HG02885 (cell line): Measurements from ENCODE around the gene ST6GALNAC1.
A peak's percentile ranks its signal among the peaks of the same experiment; 100 is the strongest.

Source experiments
- ATAC-seq: cut with Tn5 transposase; IDR thresholded peaks from one replicate; pipeline ENCODE4 v1.9.1; 2021; ENCODE audit warnings: mild to moderate bottlenecking; ENCODE audit not compliant: unreplicated experiment, poor library complexity

The ST6GALNAC1 gene

DNA sequence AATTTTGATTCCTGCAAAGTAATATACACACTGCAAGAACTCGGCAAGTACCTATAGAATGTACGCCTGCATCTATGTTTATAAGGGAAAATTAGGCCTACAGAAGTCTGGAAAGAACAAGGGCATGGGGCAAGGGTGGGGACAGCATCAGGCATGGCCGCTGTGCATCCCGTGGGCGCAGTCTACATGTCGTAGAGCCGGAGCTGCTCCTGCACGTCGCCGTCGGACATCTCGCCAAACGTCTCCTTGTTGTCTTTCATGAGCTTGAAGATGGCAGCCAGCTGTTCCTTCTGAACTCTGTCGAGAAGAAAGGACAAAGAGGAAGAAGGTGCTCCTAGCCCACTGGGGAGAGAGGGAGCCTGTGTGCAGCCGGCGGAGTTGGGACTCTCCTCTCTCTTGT, 33.8 kb upstream of the ST6GALNAC1 start:
- ATAC-seq: no peak

DNA sequence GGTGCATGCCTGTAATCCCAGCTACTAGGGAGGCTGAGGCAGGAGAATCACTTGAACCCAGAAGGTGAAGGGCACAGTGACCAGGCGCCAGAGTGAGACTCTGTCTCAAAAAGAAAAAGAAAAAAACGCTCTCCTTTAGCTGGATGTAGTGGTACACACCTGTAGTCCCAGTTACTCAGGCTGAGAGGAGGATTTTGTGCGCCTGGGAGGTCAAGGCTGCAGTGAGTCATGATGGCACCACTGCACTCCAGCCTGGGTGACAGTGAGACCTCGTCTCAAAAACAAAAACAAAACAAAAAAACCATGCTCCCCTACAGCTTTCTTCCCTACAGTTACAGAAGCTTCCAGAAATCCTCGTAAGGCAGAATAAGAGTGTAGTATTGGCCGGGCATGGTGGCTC, 33.1 kb upstream of the ST6GALNAC1 start:
- ATAC-seq: no peak

DNA sequence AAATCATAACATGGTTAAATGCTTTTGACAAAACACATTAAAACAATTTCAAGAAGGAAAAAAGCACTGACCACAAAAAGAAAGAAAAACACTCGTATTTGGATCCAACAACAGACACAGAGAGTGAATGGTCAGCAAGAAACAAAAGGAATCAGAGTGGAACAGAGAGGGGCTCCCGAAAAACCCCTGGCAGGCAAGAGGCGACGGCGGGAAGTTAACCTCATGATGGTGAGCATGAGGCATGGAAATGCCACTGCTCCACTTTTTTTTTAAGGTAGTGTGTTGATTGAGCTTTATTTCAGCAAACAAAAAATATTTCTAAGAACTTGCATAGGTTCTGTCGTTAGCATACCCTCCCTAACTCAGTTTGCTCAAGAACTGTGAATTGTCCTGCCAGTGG, 32.1 kb upstream of the ST6GALNAC1 start:
- no peak for ATAC-seq

DNA sequence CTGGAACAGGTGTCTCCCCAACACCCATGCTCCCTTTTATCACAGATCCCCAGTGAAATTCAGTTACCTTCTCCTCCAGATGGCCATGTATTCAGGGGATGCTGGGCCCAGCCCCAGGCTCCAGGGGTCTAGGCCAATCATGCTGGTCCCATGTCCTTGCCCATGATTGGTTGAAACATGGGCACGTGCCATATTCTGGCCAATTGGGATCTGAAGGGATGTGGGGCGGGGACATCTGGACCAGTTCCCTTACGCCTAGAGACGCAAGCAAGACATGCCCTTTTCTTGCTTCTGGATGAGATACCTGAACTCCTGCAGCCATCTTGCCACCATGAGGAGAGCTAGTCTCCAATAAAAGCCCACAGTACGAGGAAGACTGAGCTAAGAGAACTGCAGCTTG, 31.0 kb upstream of the ST6GALNAC1 start:
- ATAC-seq: no peak

DNA sequence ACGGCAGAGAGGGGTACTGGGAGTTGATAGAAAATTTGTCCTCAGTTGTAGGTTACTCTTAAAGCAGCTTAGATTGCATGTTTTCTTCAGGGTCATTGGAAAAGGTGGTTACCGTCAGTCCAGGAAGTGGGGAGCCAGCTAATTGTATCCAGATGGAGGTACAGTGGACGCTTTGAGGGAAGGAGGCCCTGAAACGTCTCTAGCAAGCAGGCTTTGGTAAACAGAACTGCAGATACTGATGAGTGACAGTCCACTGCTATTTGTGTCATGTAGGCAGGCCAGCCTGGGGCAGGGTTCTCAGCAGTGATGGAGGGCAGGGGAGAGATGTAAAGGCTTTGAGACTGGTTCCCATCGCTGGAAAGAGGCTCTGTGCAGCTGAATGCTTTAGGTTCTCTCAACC, 30.2 kb upstream of the ST6GALNAC1 start:
- no peak for ATAC-seq

DNA sequence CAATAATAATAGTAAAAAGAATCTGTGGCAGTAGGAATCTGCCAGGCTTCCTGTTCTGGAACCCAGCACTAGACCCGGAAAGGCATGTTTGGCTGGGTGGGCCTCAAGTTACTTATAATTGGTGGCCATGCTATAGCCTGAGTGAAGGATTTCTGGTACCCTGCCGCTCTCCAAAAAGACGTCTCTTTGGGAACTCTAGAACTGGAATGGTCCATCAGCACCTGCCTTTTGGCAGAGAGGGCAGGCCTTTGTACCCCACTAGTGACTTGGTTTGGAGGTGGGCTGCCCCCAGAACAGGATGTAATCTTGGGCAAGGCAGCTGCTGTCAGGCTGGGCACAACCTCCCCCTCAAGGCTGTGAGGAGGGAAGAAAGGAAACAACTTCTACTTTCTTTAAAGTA, 29.3 kb upstream of the ST6GALNAC1 start:
- ATAC-seq: no peak

DNA sequence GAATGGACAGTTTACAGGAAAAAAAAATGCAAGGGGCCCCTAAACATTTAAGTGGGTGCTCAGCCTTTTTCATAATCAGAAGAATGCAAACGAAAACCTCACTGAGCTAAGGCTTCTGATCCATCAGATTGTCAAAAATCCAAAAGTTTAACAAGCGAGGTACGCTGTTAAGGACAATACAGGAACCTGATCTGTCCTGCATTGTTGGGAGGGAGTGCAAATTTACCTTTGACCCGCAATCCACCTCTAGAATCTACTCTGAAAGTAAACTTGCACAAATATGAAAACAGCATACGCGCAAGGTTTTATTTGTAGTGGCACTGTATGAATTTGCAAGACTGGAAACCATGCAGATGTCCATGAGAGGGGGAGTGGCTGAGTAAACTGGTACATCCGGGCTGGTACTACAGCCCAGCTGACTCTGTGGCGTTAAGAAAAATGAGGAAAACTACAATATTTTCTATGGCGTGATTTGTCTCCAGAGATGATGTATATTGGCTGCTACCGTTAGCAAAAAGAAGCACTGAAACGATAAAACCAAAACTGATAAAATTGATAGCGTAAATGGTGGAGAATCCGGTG, 28.8 kb upstream of the ST6GALNAC1 start:
- no peak for ATAC-seq

DNA sequence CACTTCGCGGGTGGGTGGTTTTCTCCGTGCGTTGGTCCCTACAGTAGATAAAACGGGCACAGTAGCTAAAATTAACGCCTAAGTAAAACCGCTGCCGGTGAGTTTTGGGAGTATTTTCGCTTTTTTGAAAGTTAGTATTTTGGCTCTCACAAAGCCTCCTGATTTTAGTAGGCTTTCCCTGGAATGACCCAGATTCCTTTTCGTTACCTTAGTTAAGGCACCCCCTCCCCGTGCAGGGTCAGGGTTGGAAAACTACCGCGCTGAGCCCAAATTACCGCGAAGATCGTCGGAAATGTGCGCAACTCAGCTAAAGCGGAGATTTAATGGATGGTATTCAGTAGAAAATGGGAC, 28.3 kb upstream of the ST6GALNAC1 start:
- no peak for ATAC-seq

DNA sequence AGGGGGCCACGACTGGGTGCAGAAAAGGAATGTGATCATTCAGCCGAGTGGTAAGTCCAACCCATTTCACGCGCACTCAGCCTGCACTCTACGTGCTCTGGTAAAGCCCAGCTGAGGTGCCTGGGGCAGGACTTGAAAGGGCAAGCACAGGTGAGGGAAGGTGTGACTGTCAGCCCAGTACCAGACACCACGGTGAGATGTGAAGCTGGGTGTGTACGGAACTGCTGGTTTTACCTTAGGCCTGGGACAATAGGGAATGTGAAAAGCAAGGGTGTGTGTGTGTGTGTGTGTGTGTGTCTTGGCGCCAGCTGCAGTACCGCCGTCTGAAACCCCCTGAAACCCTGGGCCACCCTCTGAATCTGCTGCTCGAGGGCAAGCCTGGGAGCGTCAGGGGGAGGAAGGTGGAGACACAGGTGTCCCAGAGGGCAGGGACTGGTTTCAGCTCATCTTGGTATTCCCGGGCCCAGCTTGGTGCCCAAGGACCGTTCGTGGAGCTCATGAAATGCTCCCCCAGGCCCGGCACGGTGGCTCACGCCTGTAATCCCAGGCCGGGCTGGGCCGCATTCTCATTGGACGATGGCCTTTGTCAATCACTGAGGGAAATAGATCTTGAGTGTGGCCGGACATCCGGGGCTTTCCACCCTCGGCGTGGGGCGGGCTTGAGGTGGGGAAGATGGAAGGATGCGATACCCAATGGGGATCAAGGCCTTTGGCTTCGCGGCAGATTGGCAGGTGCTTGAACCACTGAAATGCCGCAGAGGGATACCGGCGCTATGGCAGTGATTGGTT, 27.8 kb upstream of the ST6GALNAC1 start:
- peak; percentile 99 for ATAC-seq

DNA sequence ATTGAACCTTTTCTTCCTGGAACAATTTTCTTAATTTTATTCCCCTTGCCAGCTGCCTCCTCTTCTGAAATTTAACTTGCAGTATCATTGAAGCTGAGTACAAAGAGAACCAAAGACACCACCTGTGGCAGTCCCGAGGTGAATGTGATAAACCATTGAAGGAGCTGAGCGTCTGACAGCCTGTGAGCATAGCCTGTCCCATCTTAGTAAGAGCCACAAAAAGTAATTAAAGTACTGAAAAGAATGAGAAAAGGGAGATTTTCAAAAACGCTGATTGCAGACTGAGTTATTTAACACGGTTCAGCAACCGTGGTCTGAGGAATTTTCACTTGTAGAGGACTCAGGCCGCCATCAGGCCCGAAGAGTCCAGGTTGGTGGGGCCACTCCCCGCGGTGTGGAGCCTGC, 27.2 kb upstream of the ST6GALNAC1 start:
- no peak for ATAC-seq

DNA sequence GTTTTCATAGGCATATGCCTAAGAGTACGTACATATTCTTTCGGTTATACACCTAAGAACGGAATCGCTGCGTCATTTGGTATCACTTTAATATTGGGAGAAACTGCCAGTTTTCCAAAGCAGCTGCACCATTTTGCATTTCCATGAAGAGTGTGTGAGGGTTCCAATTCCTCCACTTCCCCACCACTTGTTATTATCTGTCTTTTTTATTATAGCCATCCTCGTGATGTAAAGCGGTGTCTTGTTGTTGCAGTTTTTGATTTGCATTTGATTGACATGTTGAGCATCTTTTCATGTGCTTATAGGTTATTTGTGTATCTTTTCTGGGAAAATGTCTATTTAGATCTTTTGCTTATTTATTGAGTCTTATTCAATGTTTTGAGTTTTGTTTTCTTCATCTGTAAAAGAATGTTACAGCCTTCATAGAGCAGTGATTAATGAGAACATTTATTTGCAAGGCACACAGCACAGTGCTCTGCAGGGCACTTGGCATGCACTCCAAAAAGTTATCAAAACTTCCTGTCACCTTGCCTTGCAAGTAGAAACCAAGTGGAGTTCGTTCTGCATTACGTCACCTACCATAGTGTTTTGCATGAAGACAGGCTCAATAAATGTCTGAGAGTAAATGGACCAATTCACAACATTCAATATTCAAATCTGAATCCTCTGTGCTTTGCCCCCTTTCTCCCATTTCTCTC, 26.6 kb upstream of the ST6GALNAC1 start:
- no peak for ATAC-seq

DNA sequence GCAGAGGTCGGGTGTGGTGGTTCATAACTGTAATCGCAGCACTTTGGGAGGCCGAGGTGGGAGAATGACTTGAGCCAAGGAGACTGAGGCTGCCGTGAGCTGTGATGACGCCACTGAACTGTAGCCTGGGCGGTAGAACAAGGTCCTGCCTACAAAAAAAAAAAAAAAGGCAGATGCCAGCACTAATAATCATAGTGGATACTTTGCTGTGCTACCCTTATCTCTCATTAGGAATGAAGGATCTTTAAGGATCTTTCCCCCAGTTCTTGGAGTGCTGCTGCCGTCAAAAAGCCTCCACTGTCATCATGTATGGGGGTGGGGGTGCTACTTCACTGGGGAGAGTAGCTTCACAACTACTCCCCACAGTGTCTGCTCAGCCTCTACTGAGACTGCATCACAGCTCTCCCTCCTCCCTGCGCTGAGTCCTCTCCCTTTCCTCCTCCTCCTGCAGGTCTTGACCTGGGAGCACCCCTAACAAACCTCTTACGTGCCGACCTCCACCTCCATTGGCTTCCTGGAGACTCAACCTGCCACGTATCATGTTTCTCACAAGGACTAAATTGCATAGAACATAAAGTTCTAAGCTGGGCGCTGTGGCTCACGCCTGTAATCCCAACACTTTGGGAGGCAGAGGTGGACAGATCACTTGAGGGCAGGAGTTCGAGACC, 24.4 kb upstream of the ST6GALNAC1 start:
- ATAC-seq: no peak

DNA sequence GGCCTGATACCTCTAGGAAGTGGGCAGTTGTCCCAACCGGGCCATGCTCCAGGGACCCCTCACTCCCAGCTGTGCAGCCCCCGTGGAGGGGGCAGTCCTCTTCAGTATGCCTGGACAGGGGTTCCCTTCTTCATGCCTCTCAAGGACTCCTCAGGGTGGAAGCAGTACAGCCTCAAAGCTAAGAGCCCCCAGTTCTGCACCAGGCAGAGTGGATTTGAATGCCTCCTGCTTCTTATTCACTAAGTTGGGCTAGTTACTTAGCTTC, 23.9 kb upstream of the ST6GALNAC1 start:
- ATAC-seq: no peak

DNA sequence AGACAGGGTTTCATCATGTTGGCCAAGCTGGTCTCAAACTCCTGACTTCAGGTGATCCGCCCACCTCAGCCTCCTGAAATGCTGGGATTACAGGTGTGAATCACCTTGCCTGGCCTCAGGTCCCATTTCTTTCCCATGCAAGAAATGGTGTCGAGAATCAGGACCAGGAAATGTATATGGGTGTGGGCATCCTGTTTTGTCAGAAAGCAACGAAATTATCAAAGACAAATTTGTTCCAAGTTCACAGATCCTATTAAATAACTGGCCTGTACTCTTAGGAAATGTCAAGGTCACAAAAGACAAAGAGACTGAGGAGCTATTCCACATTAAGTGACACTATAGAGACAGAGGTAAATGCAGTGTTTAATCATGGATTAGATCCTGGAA, 17.1 kb upstream of the ST6GALNAC1 start:
- no peak for ATAC-seq

DNA sequence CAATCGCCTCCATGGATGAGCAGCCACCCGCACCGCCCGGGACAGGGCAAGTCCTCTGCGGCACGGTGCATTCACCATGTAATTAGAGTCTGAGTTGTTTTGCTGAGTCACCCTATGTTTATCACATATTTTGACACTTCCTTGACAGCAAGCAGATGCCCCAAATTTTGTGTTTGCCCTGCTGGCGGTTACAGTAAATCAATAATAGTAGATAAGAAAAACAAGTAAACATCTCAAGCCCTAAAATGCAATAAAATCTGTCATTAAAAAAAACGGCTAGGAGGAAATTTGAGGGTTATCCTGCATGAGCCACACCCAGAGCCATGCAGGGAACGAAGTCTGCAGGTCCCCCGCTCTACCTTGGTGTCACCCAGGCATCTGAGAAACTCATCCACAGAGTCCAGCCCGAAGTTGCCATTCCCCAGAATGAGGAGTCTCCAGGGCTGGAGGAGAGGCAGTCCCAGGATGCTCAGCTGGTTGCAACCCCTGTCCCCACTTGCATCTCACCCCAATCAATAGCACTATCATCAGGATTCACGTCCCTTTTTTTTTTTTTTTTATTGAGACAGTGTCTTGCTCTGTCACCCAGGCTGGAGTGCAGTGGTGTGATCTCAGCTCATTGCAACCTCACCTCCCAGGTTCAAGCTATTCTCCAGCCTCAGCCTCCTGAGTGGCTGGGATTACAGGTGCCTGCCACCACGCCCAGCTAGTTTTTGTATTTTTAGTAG, 16.5 kb upstream of the ST6GALNAC1 start:
- ATAC-seq: no peak

DNA sequence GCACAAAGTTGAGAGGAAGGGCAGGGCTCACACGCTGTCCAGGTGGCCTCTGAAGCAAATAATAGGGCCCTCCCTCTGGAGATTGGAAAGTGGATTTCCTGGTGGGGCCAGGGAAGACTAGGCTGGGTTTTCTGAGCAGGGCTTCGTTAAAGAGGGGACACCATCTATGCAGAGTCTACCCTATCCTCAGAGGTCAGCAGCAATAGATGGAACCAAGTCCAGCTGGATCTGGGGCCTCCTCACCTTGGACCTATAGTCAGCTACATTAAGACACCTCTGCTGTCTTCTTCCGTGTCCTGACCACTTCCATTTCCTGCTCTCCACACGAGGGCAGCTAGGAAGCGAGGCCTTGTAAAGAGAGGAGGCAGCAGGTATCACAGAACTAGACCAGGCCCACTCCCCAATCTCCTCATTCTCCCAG, 14.7 kb upstream of the ST6GALNAC1 start:
- no peak for ATAC-seq

DNA sequence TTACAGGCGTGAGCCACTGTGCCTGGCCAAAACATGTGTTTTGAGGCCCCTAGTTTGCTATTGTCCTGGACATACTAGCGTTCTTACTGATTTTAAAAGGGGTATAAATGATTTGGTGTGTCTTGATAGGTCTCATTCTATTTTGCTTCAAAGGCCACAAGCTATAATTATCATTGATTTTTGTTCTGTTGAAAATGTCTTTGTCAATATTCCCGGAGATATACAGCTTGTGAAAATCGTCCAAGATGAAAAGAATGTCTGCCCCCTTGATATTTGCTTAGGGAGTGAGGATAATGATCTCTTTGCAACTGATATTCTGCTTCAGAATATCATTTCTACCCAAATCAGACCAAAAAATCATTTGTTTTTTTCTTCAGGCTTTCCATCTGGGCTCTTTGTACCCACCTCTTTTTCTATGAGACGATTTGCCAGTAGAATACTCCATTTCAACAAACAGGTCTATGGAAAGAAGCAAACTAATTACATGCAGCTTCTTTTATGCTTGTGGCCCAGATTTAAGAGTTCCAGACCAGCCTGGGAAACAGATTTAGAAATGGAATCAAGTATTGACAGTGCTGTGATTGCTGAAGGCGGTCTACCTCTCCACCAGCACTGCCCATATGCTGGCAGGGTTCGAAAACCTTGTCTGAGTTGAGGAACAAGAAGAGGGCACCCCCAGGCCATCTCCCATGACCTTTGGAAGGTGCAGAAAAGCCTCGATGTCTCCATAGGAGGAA, 14.1 kb upstream of the ST6GALNAC1 start:
- no peak for ATAC-seq

DNA sequence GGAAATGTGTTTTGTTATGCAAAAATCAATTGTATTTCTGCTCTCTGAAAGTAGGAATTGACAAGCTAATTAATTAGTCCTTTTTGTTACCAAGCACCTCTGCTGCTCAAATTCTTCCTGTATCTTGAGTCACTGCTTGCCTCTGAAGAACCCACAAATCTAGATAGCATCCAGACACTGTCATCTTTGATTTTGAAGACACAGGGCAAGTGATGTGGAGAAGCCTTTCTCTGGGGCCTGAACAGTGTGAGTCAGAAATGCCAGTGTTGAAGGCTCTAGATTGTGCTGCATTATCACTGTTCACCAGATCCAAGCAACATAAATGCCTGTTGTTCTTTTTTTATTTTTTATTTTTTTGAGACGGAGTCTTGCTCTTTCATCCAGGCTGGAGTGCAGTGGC, 10.9 kb upstream of the ST6GALNAC1 start:
- no peak for ATAC-seq

DNA sequence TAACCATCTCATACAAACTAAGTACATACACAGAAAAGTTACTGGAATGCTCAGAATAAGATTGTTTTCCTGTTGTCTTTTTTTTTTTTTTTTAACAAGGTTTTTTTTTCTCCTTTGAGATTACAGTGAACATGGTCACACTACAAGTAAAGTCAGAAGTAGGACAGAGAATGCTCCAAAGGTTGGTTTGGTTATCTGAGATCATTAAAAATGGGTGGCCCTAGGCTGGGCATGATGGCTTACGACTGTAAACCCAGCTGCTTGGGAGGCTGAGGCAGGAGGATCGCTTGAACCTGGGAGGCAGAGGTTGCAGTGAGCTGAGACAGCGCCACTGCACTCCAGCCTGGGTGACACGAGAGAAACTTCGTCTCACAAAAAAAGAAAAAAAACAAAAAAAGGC, 6.9 kb upstream of the ST6GALNAC1 start:
- no peak for ATAC-seq

DNA sequence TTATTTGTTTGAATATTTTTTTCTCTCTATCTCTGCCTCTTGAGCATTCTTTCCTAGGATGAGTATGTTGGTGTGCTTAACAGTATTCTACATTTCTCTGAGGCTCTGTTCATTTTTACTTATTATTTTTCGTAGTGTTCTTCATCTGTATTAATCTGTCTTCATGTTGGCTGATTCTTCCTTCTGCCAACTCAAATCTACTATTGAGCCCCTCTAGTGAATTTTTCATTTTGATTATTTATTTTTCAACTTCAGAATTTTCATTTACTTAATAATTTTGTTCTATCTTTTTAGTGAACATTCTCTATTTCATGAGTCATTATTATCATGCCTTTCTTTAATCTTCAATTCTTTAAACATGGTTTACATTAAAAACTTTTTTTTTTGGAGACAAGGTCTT, 3.2 kb upstream of the ST6GALNAC1 start:
- ATAC-seq: no peak
